ENCODE data around the gene FYN. TPM values are rescaled to one million over a fixed set of nuclear protein-coding genes. Genes with fewer than 3 reads are reported as not detected.

Gene FYN
- total and polyA plus RNA-seq, 4 donors, result 11.2 to 28.3 (median 19.7) TPM

- H3K27ac ChIP-seq (ENCODE audit: low read depth in 1 of 2, low read length in 2 of 2), result no peak overlapping the region
Measured at GRCh38 chr6:111843347-111844147, 29.7 kb downstream of the FYN start.

More at GRCh38 chr6:111843347-111844147, 29.7 kb downstream of the FYN start:
- no peaks in the 10 kb centered on the region for H3K9me3 ChIP-seq (ENCODE audit: control insufficient read depth in 4 of 4, low read length in 3 of 4)
- H3K9ac ChIP-seq (ENCODE audit: low read depth in 1 of 2, low read length in 2 of 2), result no peak overlapping the region
- DNase-seq (ENCODE audit: low spot score), result peak; percentile 44
- no peak overlapping the region for H3K4me3 ChIP-seq (ENCODE audit: low read depth in 1 of 3, low read length in 3 of 3)
- peaks cover 0 to 5% (median 3%) of the 10 kb centered on the region in 4 donors for H3K4me1 ChIP-seq (ENCODE audit: control insufficient read depth in 4 of 4, insufficient read depth in 4 of 4, low read length in 3 of 4)
- H3K27me3 ChIP-seq (ENCODE audit: control insufficient read depth in 4 of 4, insufficient read depth in 4 of 4, low read length in 3 of 4), result no peaks in the 10 kb centered on the region
- 86% methylated on average over 7 of the region's 7 CpGs for WGBS
- H3K36me3 ChIP-seq (ENCODE audit: control insufficient read depth in 4 of 4, insufficient read depth in 3 of 4, low read depth in 1 of 4, low read length in 3 of 4), result no peaks in the 10 kb centered on the region
- TF ChIP-seq FOXA1 (IDR thresholded peaks at IDR 0.05) (no peak), EGR1 (IDR thresholded peaks at IDR 0.05; ENCODE audit: low read depth in 2 of 2) (no peak), REST (IDR thresholded peaks at IDR 0.05) (no peak), JUND (IDR thresholded peaks at IDR 0.05) (no peak), ZBTB33 (IDR thresholded peaks at IDR 0.05) (no peak), RAD21 (IDR thresholded peaks at IDR 0.05) (no peak), RXRA (IDR thresholded peaks at IDR 0.05) (no peak), TAF1 (conservative IDR thresholded peaks at IDR 0.05) (no peak), MAX (IDR thresholded peaks at IDR 0.05) (no peak), GABPA (IDR thresholded peaks at IDR 0.05 in 1 of 2, conservative IDR thresholded peaks at IDR 0.05 in 1 of 2) (no peak), SP1 (IDR thresholded peaks at IDR 0.05) (no peak), FOXA2 (IDR thresholded peaks at IDR 0.05) (no peak), HNF4G (IDR thresholded peaks at IDR 0.05) (no peak), YY1 (IDR thresholded peaks at IDR 0.05) (no peak), CTCF (IDR thresholded peaks at IDR 0.05; ENCODE audit: low read depth, low read length, missing input control) (no peak)
